Measurements from ENCODE around the gene ACE.
A peak's percentile ranks its signal among the peaks of the same experiment; 100 is the strongest.

The ACE gene

DNA sequence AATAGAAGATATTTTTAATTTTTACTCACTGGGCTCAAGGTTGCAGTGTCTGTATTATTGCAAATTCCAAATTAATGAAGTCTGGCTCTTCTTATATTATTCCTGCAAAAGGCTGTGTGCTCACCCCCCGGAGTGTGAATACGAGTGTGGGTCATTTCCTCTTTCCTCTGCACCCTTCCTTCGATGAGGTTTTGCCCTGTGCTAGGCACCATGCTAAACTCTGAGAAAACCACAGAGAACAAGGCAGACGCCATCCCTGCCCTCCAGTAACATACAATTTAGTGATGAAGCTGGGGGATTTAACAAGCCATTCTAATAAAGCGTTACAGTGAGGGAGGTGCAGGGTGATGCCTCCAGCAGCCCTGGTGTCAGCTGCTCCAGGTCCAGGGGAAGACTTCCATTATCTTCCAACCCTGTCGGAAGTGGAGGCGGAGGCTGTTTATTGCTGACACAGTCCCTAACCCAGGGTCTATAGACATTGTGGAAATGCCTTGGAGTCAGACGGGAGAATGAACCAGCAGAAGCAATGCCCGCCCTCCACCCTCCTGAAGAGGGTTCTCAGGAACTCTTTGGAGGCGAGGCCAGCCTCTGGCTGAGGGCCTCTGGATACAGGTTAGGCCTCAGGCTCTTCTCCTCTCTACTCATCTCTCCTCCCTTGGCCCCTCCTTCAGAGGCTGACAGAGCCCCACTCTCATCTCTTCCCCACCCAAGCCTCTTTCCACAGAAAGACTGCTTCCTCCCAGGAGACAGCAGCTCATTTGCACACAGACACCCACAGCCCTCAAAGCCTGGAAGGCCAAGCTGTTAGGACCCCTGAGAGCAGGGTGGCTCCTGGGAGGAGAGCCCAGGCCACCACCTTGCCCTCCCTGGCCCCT lies 2.0 kb upstream of the ACE start:
- DNase-seq (ENCODE audit: low read depth, low spot score), result no peak

DNA sequence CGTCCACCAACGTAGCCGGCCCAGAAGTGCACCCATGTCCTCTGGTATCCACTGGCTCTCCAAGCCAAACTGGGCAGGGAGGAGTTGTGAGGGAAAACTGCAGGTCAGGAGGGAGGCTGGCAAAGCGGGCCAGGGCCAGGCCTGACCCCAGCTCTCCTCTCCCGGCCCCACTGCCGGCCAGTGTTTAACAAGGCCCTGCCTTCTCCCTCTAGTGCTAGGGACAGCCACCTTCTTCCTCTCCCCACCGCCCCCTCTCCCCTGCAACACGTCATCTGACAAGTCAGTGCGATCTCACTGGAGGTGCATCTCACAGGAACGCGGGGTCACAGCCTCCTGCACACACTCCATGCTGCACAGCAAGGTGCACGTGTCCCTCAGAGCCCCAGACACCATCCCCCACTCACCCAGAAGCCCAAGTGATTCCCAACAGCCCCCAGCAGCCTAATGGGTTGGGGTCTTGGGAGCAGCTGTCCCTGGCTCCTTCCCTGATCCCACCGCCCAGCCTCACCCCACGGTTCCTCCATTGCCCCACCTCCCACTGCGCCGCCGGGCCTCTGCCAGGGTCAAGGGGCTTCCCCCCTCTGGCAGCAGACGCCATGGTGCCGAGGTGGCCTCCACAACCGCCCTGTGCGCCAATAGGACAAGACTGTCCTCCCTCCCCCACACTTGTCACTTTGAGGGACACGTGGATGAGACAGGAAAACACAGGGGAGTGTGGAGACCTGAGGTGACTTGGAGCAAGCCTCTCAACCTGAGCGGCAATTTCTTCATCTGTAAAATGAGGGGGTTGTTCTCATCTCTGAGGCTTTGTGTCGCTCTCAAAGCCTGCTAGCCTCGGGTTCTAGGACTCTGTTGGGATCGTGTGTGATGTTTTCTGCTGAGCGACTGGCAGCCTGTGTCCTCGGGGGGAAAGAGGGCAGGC lies 1.1 kb upstream of the ACE start:
- DNase-seq (ENCODE audit: low read depth, low spot score), result no peak

DNA sequence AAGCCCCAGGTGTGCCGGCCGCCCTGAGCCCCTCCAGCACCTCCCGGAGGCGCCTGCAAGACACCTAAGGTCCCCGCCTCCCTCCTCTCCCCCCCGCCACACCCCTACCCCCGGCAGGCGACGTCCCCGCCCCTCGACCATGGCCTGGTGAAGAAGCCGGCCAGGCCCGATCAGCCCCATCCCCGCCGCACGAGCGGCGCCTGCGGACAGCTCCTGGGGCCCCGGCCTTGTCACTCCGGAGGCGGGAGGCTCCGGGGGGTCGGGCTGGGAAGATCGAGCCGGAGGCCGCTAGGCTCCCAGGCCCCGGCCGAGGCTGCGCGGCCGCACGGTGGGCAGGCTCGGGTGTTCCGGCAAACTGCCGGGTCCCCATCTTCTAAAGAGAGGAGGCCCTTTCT lies 405 bp upstream of the ACE start:
- DNase-seq (ENCODE audit: low read depth, low spot score), result peak; percentile 47

DNA sequence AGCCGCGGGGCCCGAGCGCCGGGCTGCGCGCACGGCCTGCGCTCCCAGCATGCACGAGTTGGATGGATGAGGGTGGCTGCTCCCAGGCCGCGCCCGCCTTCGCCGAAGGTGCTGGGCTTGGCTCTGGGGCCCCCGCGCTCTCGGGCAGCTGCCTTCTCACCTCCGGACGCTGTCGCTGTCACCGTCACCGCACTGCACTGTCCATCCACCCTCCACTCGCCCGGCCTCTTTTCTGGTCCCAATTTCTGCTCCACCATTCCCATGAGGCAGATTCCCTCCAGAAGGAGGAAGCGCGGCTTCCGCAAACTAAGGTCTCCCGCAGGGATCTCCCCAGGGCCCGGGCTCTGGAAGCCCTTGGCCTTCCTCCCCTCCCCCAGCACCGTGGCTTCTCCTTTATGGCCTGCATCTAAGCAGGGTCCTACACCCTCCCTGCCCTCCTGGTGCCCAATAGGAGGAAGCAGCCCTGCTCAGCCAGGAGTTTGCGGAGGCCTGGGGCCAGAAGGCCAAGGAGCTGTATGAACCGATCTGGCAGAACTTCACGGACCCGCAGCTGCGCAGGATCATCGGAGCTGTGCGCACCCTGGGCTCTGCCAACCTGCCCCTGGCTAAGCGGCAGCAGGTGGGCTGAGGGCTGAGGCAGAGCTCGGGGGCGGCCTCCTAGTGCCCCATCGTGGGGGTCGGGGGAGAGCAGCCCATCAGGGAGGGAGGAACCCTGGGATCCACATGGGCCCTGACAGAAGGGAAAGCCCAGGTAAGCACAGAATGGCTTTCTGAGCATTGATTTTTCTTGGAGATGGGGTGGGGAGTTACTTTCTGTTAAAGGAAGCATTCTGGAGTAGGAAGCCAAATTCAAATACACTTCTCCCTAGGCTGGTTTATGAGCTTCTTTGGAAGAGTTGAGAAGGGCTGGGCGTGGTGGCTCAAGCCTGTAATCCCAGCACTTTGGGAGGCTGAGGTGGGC lies 899 bp downstream of the ACE start:
- peak; percentile 23 for DNase-seq (ENCODE audit: low read depth, low spot score)

DNA sequence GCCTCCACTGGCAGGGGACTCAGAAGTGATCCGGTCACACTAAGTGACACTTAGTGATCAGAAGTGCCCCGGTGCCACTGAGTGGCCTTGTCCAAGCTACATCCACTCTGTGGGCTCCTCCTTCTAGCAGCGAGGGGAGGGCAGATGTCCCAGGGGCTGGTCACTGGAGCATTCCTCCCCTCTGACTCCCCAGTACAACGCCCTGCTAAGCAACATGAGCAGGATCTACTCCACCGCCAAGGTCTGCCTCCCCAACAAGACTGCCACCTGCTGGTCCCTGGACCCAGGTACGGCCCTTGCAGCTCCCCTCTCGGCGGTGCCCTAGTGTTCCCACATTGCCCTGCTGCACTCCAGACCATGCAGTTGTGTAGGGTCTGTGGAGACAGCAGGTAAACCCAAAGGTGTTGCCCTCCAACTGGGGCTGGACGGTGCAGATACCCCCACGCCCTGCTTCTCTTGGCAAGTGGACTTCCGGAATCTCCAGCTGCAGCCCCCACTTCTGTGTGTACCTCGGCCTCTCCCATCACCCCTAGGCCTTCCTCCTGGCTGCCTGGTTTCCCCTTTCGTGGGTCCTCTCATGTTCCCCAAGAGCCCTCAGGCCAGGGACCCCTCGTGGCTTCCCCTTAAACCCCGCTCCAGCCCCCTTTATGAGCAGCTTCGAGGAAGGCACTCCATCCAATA lies 2.1 kb downstream of the ACE start:
- DNase-seq (ENCODE audit: low read depth, low spot score), result peak; percentile 92

DNA sequence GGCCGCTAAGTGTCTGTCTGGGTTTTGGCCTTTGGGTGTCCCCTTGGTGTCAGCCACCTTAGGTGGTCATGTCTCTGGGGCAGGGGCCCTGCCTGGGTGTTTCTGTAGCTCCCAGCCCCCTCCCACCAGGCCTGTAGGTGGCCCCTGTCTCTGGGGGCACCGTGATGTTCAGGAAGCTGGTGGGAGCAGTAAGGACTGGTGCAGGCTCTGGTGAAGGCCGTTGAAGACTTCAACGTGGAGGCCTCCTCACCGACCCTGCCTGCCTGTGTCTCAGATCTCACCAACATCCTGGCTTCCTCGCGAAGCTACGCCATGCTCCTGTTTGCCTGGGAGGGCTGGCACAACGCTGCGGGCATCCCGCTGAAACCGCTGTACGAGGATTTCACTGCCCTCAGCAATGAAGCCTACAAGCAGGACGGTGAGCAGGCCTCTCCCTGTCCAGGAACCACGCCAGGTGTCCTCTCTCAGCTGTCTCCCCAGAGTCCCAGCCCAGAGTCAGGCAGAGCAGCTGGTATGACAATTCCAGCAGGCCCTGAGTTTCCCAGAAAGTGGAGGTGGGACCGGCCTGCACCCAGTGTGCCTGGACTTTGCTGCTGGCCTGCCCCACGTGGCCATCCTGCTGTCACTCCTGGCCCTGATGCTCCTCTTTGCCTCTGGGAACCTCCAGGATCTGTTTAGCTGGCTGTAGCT lies 2.8 kb downstream of the ACE start:
- no peak for DNase-seq (ENCODE audit: low read depth, low spot score)

DNA sequence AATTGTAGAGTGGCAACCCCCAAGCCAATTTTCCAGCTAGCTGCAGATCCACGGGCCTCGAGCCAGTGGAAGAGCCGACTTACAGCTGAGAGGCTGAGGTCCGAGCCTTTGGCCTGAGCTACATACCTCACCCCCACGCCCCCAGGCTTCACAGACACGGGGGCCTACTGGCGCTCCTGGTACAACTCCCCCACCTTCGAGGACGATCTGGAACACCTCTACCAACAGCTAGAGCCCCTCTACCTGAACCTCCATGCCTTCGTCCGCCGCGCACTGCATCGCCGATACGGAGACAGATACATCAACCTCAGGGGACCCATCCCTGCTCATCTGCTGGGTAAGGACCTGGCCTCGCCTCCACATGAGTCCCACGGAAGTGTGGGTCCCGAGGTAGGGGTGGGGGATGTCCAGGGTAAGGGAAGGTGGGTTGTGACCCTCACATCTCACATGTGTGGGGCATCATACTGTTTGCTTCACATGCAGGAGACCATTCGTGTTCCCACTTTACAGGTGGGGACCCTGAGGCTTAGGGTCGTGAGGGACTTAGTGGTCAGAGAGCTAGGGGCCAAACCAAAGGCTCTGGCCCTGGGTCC lies 3.4 kb downstream of the ACE start:
- no peak for DNase-seq (ENCODE audit: low read depth, low spot score)

DNA sequence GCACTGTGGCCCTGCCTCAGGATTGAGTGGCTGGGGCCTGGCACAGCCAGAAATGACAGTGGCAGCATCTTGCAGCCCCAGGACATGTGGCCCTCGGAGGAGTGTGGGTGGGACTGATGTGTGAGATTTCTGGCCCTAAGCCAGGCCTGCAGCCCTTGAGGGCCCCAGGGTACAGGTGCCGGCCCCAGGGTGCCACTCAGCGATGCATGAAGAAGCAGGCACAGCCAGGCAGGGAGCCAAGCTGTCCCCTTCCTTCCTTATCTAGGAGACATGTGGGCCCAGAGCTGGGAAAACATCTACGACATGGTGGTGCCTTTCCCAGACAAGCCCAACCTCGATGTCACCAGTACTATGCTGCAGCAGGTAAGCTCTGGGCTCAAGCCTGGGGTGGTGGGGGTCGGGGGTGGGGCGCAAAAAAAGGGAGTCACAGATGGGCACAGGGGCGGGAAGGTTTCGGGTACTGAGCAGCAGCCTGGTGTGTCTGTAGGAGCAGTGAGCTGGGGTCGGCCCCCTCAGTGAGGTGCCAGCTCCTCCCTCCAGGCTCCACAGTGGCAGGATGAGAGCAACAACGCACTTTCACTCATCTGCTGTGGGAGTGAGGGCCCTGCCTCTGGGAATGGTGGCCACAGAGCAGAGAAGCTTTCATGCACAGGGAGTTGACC lies 4.1 kb downstream of the ACE start:
- DNase-seq (ENCODE audit: low read depth, low spot score), result no peak

DNA sequence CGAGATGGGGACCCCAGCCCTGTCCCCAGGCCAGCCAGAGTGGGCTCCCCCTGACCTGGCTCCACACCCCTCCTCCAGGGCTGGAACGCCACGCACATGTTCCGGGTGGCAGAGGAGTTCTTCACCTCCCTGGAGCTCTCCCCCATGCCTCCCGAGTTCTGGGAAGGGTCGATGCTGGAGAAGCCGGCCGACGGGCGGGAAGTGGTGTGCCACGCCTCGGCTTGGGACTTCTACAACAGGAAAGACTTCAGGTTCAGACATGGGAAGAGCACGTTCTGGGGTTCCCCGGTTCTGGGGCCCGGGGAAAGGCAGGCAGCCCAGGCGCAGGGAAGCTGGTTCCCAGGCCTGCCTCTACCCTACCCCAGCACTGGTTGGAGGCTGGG lies 4.6 kb downstream of the ACE start:
- DNase-seq (ENCODE audit: low read depth, low spot score), result no peak

DNA sequence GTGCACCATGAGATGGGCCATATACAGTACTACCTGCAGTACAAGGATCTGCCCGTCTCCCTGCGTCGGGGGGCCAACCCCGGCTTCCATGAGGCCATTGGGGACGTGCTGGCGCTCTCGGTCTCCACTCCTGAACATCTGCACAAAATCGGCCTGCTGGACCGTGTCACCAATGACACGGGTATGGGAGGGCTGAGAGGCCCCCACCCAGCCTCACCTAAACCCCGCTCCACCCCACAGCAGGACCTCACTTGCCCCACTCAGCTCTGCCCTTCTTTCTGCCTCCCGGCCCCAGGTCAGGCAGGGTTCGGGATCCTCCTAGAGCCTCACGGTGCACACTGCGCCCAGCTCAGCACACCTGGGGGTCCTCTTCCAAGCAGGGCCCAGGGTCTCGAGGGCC lies 5.6 kb downstream of the ACE start:
- no peak for DNase-seq (ENCODE audit: low read depth, low spot score)

DNA sequence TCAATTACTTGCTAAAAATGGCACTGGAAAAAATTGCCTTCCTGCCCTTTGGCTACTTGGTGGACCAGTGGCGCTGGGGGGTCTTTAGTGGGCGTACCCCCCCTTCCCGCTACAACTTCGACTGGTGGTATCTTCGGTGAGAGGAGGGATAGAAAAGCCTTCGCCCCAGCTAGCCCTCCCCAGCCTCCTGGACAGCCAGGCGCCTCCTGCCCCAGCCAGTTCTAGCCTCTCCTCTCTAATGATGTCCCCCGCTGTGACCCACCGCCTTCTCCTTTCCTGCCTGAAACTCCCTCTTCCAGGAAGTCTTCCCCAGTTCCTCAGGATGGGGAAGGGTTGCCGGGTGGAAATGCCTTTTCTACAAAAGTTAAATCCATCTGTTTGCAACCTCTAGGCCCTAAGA lies 6.2 kb downstream of the ACE start:
- no peak for DNase-seq (ENCODE audit: low read depth, low spot score)

DNA sequence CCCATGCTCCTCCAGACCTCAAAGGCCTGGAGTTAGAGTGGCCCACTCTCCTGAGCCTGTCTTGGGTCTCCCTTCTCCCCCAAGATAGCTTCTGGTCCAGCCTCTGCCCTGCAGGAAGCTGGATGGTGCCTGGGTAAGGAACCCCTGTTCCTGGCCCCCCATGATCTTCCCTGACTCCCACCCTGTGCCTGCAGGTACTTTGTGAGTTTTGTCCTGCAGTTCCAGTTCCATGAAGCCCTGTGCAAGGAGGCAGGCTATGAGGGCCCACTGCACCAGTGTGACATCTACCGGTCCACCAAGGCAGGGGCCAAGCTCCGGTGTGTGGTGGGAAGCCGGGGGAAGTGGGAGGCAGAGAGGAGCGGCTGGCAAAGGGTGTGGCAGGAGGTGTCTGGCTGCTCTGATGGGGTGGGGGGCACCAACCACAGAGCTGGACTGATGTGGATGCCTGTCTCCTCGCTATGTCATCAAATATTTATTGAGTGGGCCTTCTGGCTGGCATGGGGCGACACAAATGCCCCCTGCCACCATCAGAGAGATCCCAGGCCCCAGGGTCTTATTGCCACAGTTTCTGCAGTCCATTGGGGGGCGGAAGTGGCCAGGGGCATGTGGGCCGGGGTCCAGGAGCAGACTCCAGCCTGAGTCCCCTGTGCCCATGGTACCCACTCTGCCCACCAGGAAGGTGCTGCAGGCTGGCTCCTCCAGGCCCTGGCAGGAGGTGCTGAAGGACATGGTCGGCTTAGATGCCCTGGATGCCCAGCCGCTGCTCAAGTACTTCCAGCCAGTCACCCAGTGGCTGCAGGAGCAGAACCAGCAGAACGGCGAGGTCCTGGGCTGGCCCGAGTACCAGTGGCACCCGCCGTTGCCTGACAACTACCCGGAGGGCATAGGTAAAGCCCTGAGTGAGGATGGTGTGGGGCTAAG lies 7.1 kb downstream of the ACE start:
- DNase-seq (ENCODE audit: low read depth, low spot score), result no peak

DNA sequence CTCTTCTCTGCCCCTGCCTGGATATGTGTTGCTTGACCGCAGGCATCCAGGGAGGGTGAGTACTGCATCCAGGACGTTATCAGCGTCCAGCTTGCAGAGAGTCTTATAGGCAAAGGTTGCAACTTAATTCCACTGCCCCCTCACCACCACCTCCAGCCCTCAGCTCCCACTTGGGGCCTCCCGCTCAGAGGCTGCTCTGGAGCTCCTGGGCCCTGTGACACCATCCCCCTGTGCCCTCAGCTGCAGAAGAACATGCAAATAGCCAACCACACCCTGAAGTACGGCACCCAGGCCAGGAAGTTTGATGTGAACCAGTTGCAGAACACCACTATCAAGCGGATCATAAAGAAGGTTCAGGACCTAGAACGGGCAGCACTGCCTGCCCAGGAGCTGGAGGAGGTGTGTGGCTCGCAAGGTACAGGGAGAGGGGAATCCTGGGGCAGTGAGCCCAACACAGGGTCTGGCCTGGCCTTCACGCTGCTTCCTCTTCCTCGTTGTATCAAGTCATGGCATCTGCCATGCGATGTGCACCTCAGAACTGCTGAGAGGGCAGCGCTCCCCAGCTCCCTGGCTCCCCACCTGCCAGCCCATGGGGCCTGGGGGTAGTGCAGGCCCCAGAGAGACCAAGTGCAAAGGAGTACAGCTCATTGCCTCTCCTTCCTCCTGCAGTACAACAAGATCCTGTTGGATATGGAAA lies 9.6 kb downstream of the ACE start:
- DNase-seq (ENCODE audit: low read depth, low spot score), result no peak

DNA sequence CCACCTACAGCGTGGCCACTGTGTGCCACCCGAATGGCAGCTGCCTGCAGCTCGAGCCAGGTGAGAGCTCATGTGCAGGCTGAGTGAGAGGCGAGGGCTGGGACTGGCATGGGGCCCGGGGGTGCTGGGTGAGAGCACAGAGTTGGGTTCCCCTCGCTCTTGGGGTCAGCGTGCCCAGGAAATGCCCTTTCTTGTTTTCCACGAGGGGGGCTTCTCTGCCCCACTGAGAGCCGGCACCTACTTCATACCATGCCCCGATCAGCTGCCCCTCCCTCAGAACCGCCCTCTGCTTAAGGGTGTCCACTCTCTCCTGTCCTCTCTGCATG lies 10.1 kb downstream of the ACE start:
- no peak for DNase-seq (ENCODE audit: low read depth, low spot score)

DNA sequence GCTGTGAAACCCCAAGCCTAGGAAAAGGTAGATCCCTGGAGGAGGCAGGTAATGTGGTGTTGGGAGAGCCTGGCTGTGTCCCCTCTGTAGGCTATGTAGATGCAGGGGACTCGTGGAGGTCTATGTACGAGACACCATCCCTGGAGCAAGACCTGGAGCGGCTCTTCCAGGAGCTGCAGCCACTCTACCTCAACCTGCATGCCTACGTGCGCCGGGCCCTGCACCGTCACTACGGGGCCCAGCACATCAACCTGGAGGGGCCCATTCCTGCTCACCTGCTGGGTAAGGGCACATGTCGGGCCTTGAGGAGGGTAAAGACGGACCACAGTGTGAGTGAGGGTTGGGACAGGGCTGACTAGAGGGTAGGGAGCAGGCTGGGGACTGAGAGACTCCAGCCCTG lies 12.0 kb downstream of the ACE start:
- no peak for DNase-seq (ENCODE audit: low read depth, low spot score)

DNA sequence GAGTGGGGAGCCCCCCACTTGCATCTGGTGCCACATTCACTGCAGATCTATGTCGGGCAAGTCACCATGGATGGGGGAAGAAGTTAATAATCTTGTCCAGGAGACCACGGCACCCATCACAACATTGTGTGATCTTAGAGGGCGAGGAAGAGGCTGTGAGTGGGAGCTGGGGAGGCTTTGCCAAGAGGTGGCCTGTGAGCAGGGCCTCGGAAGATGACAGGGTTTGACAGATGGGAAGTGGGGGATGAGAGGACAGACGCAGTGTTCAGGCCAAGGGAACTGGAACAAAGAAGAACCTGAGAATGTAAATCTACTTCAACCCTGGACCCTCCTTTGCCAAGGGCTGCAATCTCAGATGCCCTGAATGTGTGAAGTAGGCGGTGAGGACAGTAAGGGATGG lies 12.4 kb downstream of the ACE start:
- DNase-seq (ENCODE audit: low read depth, low spot score), result no peak

DNA sequence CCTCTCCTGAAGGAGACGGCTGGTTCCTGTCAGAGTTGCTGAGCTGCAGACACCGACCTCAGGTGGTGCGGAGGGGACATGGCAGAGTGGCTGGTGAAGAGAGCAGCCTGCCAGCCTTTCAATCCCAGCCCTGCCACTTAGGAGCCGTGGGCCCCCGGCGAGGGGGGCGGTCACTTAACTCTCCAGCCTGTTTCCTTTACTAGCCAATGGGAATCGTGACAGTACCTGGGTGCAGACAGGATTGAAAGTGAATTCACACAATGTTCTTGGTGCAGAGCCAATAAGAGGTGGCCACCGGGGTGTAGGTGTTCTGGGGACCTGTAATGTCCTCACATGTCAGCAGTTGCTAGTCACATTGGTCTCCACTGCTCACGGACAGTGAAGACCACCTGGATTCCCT lies 13.5 kb downstream of the ACE start:
- no peak for DNase-seq (ENCODE audit: low read depth, low spot score)

DNA sequence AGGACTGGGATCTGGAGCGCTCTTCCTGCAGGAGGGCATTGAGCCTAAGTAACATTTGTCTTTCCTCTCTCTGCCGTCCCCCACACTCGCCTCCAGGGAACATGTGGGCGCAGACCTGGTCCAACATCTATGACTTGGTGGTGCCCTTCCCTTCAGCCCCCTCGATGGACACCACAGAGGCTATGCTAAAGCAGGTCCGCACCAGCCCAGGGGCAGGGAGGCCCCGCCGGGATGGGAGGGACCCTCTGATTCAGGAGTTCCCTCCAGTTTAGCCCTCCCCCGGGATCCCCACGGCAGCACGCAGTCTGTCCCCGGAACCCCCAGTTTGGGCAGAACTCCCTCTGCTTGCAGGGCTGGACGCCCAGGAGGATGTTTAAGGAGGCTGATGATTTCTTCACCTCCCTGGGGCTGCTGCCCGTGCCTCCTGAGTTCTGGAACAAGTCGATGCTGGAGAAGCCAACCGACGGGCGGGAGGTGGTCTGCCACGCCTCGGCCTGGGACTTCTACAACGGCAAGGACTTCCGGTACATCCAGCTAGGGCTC lies 14.1 kb downstream of the ACE start:
- DNase-seq (ENCODE audit: low read depth, low spot score), result no peak
